Activated naive CD8-positive, alpha-beta T cell treated with anti-CD3 and anti-CD28 coated beads, Interleukin-2, amount 50 U/mL, for 16 hours (primary cell): ENCODE measurements around the gene TMC1.
A peak's percentile ranks its signal among the peaks of the same experiment; 100 is the strongest.
"Not testable (repeated sequence)": the region's sequence is repeated elsewhere in the genome, so short reads cannot be mapped to it uniquely, and the experiment has no call there.

ENCODE experiments used
- DNase-seq: peaks from one replicate; pipeline ENCODE4 v3.0.0-alpha.2; 2020; ENCODE audit warnings: low read depth, low spot score

TMC1 gene

DNA sequence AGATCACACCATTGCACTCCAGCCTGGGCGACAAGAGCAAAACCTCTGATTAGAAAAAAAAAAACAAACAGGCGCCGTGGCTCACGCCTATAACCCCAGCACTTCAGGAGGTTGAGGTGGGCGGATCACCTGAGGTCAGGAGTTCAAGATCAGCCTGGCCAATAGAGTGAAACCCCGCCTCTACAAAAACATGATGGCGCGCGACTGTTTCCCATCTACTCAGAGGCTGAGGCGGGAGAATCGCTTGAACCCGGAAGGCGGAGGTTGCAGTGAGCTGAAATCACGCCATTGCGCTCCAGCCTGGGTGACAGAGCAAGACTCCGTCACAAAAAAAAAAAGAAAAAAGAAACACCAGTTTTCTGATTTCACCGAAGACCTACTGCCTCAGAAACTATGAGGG, at the start of gene TMC1:
Gene TMC1, plus strand, starts transcription at position 193 of the 400 bp plus-strand sequence. CDS start 127,041 bp downstream, outside the sequence.
- not testable (repeated sequence) for DNase-seq

DNA sequence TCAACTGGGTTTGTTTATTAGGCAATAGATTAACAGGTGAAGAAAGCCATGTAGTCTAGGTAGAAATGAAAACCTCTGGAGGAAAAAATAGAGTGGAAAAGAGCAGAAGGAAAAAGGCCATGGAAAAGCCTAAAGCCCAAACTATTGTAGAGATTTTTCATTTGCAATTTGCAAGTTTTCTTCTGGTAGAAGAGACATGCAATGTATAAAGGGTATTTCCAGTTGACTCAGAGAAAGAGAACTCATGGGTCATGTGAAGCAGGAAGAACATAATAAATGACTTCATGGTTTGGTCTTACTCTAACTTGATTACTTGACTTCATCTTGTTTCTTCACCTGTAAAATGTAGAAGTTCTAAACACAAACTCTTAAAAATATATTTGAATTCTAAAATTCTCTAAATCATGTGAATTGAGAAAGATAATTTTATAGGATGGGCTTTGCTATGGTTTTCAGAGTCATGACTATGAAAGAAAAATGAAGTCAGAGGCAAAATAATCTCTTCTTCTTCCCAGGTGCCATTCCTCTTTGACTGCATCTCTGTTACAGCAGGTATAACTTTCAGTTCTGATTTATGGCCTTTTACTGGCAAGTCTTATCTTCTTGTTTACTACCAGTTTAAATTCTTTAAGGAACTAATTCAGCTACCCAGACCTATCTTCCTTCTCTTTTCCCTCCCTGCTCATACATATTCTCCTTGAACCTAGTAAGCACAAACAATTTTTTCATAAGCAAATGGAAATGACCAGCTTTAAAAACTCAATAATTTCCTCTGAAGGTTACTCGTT, 47.7 kb upstream of the TMC1 start:
- DNase-seq, result no peak

DNA sequence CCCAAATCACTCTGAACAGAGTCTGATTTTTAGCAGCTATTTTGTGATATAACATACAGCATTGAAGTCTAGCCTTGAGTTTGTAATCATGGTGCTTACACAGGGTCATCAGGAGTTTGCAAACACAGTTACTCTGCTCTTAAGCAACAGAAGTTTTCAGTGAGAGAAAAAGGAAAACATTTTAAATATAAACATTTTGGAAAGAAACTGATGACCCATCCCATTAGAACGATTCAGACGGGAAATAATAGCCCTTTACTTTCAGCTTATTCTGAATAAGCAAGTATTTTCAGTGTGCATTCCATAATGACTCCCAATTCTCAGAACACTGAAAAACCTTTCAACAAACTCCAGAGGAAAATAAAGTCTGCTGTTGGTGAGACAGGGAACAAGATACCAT, 46.7 kb upstream of the TMC1 start:
- DNase-seq, result no peak

DNA sequence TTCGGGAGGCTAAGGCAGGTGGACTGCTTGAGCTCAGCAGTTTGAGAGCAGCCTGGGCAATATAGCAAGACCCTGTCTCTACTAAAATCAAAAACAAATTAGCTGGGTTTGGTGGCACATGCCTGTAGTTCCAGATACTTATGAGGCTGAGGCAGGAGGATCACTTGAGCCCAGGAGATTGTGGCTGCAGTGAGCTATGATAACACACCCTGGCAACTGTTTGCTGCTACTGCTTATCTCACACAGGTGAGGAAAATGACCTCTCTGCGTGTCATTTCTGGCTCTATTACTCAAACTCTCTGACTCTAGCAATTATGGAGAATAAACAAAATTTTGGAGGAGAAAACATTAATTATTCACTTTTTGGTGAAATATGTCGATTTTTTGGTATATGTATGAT, 45.3 kb upstream of the TMC1 start:
- no peak for DNase-seq

DNA sequence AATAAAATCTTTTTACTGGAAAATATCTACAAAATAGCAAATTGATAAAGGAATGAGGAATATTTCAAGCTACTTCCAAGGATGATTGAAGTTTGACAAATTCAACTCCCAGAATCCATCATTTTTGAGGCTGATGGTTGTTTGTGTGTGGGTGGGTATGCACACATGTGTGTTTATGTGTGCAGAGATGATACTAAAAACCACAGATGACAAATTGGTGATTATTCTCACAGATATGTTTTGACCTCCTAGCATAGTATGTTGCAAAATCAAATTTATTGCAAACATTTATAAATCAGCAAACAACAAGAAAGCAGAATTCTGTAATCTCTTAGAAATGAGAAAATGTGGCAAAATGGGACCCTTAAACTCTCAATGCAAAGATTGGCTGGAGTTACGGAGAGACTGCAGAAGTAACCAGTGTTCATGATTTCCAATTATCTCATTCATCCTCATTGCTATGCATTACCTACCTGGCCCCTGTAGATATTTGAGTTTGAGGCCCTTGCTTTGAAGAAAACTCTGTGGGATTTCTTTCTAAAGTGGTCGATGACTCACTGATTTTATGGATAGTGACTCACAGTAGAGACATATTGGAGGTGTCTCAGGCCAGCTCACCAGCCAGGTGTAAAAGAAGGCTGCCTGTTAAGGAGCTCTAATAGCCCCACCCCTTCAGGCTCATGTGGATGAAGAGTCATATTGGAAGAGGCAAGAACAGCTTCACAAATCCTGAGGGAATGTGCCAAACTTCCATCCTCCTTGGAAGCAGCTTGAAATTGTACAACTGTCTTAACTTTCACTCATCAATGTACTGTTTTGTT, 44.6 kb upstream of the TMC1 start:
- DNase-seq, result peak; percentile 6

DNA sequence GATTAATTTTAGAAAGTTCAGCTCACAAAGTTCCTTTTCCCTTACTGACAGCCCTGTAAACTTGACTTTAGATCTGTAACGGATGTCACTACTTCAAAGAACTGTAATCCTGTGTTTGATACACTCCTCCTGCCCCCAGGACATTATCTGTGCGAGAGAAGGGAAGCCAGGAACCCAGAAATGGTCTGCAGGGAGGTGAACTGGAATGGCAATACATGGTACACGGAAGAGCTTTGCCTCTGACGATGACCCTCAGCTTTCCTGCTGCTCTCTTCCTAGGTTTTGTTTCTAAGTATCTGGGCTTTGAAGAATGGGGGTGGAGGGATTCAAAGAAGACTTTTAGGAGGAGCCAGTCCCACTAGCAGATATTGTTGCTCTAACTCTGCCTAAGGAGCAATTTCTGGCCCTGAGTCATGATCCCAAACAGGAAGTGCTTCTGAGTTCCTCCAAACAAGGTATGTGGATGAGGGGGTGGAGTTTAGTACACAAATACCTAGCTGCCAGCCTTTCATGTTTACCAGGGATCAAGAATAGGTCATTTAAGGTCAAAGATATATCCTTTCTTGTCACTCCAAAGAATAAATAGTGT, 43.4 kb upstream of the TMC1 start:
- no peak for DNase-seq

DNA sequence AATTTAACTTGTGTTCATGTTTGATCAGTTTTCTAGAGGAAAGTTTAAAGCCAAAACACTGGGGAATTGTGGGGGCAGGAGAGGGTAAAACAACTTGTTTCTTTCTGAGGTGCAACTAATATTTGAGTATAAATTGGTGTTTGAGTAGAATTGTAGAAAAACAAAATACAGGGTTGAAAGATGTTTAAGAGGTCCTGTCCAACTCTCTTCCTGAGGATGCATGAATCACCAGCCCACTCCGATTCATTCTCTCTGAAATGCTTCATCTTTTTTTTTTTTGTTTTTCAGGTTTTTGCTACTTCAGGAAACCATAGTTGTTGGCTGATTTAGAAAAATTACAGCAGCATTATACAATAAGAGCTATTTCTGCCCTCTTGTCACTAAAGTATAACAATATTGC, 42.4 kb upstream of the TMC1 start:
- DNase-seq, result no peak

DNA sequence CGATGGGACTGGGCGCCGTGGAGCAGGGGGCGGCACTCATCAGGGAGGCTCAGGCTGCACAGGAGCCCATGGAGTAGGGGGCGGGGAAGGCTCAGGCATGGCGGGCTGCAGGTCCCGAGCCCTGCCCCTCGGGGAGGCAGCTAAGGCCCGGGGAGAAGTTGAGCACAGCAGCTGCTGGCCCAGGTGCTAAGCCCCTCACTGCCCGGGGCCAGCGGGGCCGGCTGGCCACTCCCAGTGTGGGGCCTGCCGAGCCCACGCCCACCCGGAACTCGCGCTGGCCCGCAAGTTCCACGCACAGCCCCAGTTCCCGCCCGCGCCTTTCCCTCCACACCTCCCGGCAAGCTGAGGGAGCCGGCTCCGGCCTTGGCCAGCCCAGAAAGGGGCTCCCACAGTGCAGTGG, 41.1 kb upstream of the TMC1 start:
- DNase-seq, result not testable (repeated sequence)

DNA sequence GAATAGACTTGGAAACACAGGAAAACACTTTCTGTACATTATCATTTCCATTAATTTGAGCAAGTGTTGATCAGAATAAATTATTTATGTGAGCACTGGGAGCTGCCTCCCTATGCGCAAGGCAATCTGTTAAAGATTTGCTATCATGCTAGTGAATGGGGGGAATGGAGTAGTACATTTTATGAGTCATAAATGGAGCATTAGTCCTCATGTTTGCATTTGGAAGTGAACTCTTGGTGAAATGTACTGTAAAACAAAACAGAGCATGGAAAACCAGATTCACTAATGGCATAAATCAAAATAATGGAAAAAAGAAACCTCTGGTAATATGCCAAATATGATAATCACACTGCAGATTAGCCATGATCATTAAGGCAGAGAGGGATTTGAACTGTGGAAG, 40.5 kb upstream of the TMC1 start:
- no peak for DNase-seq

DNA sequence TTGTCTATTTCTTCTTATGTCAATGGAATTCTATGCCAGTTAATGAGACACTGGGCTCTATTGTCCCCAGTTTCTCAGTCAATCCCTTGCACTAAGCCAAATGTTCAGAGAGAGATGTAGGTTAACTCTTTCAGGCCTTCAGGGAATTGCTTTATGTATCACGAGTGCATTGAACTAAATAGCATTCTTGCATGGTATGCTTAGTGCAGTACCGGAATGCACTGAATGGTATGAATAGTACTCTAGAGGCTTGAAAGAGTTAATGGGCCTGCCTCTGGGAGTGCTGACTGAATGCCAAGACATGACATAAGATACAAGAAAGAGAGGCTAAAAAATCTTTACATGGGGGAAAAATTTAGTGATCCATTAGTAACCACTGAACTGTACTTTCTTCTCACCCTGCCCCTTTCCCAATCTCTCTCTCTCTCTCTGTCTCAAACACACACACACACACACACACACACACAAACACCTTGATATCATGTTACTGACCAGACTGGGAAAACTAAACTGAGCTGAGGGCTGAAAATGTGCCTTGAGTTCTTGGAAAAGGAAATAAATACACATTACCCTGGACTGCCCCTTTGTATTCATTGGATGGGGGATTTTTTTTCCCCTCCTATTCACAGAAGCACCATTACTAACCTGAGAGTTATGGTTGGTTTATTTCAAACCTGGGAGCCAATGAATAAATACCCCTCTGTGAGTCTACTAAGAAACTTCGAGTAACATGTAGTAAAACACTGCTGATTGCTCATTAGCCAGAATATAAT, 35.4 kb upstream of the TMC1 start:
- no peak for DNase-seq

DNA sequence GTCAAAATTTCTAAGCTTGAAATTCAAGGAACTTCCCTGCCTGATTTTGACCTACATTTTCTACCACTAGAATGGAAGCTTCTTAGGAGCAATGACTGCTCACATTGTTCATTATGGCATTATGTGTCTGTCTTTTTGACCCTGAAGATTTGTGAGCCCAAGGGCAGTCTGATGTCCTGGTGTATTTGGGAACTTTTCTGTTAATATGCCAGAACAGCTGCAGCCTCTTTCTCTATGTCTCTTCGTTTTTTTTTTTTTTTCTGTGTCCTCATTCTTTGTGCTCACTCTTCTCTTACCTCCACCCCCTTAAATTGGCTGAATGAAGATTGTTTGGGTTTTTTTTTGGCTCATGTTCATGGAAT, 34.8 kb upstream of the TMC1 start:
- DNase-seq, result no peak

DNA sequence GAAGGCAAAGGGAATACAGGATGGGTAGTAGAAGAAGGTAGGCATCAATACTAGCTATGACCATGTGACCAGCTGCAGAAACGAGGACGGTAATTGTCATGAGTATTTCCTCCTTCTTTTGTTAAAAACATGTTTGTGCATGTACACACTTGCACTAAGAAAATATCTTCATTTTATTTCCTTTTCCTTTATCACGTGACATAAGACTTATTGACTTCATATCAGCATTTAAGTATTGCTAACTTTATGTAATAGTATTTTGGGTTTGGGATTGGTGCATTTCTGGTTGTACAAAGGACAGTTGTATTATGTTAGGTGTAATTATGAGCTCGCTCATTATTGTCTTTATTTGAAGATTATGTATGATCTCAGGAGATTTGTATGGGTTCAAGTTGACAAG, 33.7 kb upstream of the TMC1 start:
- not testable (repeated sequence) for DNase-seq

DNA sequence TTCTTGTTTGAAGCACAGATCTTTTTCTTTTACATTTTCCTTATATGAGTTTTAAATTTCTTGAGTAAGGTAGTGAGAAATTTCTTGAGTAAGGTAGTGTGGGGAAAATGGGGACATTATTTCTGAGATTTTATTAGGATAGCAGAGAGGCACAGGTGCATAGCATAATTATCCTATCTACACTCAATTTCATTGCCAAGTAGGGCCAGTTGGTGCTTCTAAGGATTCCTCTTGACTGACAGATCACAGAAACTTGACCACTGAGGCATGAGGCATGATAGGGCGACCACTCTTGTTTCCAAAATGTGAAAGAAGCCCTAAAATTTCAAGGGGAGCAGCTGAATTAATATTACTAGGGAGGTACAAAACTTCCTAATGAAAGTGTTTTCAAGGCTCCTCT, 31.4 kb upstream of the TMC1 start:
- DNase-seq, result no peak

DNA sequence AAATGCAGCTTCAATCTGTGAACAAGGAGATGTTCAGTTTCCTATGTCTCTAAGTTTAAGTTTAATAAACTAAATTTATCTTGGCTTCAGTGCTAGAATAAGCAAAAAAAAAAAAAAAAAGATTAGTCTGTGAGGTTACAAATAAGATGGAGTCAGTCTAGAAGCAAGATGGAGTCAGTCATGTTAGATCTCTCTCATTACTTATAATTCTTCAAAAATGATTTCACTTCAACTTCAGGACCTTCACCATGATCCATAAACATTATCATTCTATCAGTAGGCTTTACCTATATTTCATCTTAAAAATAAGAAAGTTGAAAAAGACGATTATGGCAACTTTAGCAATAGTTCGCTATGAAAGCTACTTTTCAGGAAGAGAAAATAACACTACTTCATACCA, 30.2 kb upstream of the TMC1 start:
- no peak for DNase-seq

DNA sequence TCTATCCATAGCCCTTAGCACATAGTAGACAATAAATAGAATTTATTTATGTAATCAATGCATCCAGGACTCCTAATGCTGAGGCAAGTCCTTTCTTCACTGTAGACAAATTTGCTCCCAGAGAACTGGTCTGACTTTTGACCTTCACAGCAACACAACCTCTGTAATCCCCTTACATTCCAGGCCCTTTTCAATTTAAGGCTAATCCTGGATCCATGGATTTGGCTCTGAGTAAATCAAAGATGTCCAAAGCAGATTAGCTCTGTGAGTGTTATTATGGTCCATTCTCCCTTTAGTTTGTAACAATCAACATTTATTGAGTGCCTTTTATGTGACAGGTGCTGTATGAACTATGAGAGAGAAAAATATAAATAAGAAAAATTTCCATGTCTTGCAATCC, 27.4 kb upstream of the TMC1 start:
- no peak for DNase-seq

DNA sequence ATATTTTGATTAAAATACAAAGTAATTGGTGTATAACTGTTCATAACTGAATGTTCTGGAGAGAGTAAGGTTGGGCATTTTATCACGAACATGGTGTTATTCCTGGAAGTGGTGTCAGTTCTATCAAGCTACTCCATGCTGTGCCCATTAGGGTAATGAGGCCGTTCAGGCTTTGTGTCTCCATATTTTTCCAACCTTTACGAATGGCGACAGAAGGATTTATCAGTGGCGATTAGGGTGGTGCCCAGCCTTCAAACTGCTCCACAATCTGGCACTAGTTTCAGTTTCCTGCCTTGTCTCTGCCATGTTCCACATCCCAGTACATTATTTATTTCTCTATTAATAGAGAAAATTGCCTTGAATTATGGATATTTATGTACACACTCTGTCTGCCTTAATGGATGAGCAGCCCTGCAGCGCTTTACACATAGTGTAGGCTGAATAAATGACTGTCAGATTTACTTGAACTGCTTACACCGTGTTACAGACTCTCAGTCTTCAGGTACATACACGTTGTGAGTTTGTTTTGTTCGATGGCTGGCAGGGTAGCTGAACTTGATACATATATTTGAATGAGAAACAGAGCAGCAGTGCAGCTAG, 23.9 kb upstream of the TMC1 start:
- no peak for DNase-seq

DNA sequence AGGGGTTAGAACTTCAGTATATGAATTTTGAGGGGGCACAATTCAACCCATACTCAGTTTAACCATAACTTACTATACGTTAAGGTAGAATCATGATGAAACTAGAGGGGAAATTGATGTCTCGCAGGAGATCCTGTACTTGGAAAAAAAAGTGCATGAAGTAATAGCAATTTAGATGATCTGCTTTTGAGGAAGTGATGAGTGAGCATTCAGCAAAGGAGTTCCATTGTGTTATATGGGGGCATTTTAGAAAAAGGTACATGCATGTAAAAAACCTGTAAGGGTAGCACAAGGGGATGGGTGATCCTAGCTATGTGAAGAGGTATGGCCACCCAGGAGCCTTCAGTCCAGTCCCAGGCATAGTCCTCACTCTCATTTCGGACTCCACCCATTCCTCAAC, 14.8 kb upstream of the TMC1 start:
- no peak for DNase-seq

DNA sequence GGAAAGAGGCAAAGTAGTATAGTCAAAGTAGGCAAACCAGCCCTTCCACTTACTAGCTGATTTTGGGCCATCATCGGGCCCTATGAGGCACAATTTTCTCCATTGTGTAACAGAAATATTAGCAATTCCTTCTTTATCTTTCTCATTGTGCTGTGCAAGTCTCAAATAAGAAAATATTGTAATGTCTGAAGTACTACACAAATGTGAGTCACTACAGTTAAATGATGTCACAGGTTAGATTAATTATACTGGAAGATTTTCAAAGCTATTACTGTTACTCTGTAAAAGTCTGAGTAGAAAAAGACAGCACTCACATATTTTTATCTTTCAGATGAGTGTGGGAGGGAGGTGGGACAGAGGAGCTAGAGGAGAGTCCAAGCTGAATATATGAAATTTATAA, 12.4 kb upstream of the TMC1 start:
- no peak for DNase-seq

DNA sequence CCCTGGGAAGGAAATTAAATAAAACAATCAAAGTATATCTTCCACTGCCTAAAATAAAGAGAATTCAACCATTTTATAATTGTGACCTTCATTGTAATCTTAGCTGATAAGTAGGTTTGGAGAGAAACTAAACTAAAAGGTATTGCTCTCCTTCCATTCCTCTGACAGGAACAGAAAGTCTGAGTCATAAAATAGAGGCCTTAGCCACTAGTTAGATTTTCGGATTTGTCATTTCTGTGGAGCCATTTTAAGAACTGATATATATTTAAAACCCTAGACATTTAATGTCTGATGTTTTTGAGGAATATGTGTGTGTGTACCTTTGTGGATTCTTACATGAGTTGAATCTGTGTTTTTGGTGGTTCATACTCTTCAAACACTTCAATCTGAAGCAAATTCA, 11.8 kb upstream of the TMC1 start:
- DNase-seq, result no peak

DNA sequence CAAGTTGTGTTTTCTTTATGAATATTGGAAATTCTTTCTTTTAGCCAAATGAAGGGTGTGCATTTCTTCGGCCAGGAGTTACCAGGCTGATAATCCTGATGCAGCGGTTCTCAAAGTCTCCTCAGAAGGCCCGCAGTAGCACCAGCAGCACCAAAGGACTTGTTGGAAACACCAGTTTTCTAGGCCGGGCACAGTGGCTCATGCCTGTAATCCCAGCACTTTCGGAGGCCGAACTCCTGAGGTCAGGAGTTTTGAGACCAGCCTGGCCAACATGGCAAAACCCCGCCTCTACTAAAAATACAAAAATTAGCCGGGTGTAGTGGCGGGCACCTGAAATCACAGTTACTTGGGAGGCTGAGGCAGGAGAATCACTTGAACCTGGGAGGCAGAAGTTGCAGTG, 397 bp upstream of the TMC1 start:
- not testable (repeated sequence) for DNase-seq

DNA sequence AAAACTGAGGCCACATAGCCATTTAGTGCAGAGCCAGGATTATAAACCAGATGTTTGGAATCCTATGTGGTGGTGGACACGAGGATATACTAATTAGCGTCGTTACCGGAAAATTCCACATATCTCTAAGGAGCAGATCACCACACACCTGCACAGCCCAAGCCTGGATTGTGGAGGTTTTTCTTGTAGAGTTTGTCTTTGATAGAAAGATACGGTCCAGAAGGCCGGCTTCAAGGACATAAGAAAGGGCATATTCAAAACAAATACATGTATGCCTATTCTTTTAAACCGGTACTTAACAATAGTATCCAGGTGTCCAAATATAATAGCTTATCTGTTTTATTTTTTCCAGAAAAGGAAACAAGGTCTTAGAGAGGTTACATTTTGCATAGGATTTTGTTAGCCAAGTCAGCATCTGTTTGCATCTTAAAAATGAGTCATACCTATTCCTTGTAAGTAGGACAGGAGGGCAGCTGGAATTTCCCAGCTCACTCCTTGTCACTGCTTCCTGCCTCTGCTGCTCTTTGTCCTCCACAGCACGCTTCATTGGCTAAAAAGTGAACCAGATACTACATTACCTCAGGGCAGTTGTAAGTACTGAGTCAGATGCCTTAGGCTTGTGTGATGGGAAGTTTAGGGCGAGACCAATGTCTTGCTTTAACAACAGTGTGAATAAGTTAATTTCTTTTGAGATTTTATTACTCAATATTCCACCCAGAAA, 3.6 kb downstream of the TMC1 start:
- no peak for DNase-seq
